NCI-H1930 (cell line): ENCODE measurements around the gene CLEC16A.
"Not testable (repeated sequence)": the region's sequence is repeated elsewhere in the genome, so short reads cannot be mapped to it uniquely, and the experiment has no call there.

ENCODE experiments used
- DNase-seq, 2 experiments: peaks; one replicate each; lab custom pipeline; 2025; lab: John Stamatoyannopoulos, UW

CLEC16A gene

GRCh38 chr16:11101695-11102522 is 157.5 kb downstream of the CLEC16A start:
- no peak for DNase-seq

GRCh38 chr16:11102523-11102898 is 158.1 kb downstream of the CLEC16A start:
- DNase-seq = no peak

GRCh38 chr16:11103301-11103700 is 158.9 kb downstream of the CLEC16A start:
- DNase-seq = not testable (repeated sequence)

DNA sequence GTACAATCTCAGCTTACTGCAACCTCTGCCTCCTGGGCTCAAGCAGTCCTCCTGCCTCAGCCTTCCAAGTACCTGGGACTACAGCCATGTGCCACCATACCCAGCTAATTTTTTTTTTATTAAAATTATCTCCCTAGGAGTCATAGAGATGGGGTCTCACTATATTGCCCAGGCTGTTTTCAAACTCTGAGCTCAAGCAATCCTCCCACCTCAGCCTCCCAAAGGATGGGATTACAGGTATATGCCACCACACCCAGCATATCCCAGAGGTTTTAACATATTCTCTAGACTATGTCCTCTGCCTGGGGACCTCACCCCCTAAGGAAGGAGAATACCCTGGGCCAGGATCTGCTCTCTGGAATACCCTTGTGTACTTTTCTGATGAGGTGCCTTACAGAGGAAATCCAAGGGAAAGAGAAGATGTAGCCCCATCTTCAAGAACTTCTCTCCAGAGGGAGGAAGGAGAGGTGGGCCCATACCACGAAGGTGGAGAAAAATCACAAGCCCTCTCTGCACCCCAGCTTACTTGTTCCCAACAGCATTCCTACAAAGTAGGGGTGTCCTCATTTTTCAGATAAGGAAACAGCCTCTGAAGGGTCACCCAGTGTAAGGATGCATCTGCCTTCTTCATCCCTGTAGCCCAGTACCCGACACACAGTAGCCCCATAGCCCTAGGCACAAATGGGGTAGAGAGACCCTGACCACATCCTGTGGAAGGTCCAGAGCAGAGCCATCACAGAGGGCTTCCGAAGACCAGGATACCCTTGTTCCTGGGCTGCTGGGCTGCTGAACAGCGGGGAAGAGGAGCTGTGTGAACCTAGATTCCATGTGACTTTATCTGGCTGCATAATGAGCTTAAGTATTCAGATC is 160.0 kb downstream of the CLEC16A start:
- DNase-seq = no peak

GRCh38 chr16:11105038-11105903 is 160.9 kb downstream of the CLEC16A start:
- no peak for DNase-seq

DNA sequence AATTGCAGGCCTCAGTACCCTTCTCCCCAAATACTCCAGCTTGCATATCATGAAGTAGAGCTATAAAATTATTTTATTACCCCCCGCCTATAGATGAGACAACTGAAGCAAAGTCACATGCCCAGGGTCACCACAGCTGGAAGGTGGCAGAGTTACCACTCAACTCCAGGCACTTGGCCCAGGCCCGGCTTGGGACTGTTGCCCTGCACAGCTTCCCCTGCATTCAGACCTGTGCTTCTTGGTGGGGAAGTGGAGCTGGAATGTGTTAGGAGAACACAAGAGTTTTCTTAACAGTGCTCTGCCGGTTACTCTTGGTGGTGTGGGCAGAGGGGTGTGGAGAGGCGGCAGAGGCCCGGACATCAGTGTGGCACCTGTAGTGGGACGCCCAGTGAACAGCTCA is 162.4 kb downstream of the CLEC16A start:
- DNase-seq = no peak

DNA sequence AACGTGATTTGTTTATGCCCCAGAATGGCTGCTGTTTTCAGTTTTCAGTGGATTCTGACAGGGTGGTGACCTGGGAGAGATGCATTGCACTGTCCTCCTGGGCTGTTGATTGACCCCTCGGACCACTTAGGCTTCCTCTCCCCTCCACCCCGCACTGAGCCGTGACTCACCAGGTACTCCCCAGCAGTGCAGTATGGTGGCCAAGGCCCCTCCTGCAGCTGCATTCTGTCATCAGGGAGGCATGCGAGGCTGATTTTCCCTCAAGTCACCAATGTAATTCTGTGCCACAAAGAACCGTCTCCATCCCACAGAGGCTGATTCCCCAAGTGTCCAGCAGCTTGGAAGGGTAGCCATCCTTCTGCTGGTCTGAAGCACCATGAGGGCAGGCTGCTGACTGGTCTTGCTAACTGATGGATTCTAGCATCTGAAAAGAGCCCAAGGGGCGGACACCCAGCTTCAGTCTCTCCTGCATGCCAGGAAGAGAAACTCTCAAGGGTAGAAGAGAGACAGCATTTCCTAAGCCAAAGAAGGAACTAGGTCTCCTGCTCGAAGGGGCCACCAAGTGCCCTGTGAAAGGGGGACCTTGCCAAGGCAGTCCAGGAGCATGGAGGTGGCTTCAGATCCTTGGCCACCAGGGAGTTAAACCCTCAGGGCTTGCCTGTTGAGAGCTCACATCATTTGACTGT is 163.6 kb downstream of the CLEC16A start:
- no peak for DNase-seq

DNA sequence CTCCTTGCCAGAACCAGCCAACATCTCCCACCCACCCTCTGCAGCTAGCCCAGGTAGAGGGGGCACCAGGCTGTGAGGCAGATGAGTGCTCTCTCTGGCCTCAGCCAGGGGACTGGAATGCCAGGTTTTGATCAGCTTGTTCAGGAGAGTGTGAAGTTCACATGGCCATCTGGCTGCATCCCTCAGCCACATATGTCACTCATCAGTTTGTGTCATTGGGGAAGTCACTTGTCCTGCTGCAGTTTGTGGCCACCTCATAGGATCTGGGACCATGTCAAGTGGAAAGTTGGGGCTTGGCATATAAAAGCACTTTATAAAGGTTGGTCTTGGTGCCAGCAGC is 164.1 kb downstream of the CLEC16A start:
- DNase-seq = no peak

DNA sequence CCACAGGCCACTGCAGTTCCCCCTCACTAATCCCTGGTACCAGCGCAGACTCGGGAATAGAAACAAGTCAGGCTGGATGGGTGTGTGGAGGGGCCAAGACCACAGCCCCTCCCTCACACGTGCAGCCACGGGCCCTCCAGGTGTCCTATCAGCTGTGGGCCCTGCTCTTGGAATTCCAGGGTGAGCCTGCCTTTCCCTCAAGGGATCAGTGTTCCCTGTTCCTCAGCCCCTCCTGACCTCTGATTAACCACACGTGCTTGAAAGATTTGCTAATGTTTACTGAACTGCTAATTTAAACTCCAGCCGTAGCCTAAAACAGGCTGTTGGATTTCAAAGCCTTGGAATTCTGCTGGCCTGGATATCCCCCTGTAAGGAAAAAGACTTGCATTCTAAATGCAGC is 165.2 kb downstream of the CLEC16A start:
- no peak for DNase-seq

GRCh38 chr16:11111150-11111549 is 166.8 kb downstream of the CLEC16A start:
- DNase-seq = no peak

DNA sequence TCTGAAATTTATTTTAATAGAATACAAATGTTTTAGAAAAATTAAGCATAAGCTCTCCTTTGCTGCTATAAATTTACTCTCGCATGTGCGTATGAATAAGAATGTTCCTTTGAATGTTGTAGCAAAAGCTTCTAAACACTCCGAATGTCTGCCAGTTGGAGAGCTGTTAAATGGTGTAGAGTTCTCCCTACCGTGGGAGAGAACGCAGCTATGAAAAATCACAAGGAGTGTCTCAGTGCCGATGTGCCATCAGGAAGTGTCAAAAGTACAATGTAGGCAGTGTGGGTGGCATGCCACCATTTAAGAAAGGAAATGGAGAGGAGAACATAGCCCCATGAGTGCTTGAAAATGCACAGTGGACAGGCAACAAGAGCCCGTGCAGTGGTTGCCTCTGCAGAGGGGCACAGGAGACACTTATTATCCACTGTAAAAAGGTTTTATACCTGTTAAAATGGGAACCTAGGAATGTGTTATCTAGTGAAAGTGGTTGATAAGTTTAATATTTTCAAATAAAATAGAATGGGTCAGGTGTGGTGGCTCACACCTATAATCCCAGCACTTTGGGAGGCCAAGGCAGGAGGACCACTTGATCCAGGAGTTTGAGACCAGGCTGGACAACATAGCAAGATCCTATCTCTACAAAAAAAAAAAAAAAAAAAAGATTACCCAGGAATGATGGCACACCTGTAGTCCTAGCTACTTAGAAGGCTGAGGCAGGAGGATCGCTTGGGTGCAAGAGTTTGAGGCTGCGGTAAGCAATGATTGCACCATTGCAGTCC is 167.7 kb downstream of the CLEC16A start:
- DNase-seq = no peak

GRCh38 chr16:11112723-11113348 is 168.5 kb downstream of the CLEC16A start:
- DNase-seq = no peak

- no peak for DNase-seq
Observed at GRCh38 chr16:11114366-11115164, 170.2 kb downstream of the CLEC16A start.

DNA sequence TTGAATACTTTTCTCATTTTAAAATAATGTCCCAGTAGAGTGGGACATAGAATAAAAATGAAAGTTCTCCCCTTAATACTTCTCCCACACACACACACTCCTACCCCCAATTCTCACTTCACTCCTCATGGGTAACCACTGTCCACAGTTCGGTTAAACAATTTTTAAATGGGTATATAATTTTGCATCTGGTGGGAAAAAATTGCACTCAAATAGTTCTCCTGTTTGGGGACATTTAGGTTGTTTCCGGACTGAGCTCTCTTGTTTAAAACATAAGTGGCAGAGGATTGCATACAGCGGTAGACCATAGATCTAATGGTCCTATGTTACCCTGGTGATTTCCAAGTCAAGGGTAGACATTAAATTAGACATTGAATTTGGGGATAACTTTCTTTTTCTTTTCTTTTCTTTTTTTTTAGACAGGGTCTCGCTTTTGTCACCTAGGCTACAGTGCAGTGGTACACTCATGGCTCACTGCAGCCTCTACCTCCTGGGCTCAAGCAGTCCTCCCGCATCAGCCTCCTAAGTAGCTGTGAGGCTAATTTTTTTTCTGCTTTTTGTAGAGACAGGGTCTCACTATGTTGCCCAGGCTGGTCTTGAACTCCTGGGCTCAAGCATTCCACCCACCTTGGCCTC is 173.3 kb downstream of the CLEC16A start:
- DNase-seq = no peak

DNA sequence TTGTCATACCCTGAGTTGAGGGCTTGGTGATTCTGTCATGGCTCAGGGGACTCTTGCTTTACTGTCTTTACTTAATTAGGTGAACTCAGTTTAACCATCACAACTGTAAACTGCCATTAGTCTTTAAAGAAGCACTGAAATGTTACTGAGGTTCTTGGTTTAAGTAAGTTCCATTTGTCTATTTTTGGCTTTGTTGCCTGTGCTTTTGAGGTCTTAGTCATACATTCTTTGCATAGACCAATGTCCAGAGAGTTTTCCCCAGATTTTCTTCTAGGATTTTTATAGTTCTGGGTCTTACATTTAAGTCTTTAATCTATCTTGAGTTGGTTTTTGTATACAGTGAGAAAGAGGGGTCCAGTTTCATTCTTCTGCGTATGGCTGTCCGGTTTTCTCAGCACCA is 174.1 kb downstream of the CLEC16A start:
- no peak for DNase-seq

GRCh38 chr16:11121083-11121608 is 176.8 kb downstream of the CLEC16A start:
- DNase-seq = no peak

DNA sequence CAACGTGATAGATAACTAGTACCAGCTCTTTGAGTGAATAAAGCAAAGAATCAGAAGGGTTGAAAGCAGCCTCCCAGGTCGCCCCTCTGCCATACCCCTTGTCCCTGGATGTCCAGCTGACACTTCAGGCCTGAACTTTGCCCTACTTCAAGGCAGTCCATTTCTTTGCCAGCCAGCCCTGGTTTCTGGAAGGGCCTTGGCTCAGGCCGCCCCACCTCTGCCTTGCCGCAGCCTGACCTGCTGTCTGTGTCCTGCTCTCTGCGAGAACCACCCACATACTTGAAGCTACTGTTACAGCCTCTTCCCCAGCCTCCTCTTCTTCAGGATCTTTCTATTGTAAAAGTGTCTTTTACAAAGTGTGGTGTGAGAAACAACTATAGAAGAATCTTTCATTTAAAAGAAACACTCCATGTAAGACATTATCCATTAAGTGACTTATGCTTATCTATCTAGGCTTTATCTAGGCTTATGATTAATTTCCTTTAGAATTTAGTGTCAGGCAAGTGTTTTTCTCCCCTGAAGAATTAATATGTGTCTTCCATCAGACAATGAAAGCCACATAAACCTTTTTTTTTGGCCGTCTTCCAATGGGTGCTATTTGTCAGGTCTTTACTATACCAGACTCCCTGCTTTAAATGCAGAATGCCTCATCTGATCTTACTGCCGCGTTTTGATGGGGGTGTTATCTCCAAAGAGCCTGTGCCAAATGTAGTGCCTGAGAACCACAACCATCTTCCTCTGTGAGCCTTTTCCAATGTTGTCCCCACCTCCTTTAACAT is 177.7 kb downstream of the CLEC16A start:
- no peak for DNase-seq

GRCh38 chr16:11123666-11124065 is 179.3 kb downstream of the CLEC16A start:
- DNase-seq = no peak
